ENCODE measurements around the gene PDE7B. TPM values are rescaled to one million over a fixed set of nuclear protein-coding genes. Genes with fewer than 3 reads are reported as not detected.

Gene PDE7B
- total and polyA plus RNA-seq, 10 donors = 0.54 to 4.6 (median 1.5) TPM

DNA sequence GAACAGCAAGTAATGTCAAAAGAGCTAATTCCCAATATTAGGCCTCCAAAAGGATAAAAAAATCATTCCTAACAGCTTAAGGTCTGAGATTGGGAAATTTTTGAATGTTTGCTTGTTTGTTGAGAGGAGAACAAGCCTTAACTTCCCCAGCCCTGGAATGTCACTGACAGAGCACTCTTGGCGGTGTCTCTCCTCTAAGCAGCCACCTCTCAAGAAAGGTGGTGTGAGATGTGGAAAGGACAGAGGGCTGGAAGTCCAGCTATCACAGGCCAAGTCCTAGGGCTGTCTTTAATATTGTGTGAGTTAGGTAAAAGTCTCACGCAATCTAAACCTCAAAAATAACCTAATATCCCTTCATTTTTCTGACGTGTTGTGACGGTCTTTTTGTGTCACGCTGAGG, 297.0 kb downstream of the PDE7B start:
- no peak for DNase-seq
- Histone ChIP-seq H3K9me3 (no peaks in the 10 kb centered on the region), H3K27ac (no peak overlapping the region), H3K4me1 (no peaks in the 10 kb centered on the region), H3K36me3 (no peaks in the 10 kb centered on the region), H3K27me3 (replicated peaks in 1 of 7) (no peaks in the 10 kb centered on the region), H3K4me3 (no peak overlapping the region)
- intact Hi-C loops (cut with DNase I; ENCODE audit: low total_unique reads) = no loop called here
- TF ChIP-seq POLR2A (IDR thresholded peaks at IDR 0.05) (no peak), POLR2AphosphoS5 (IDR thresholded peaks at IDR 0.05) (no peak), CTCF (IDR thresholded peaks at IDR 0.05 in 8 of 11, conservative IDR thresholded peaks at IDR 0.05 in 3 of 11) (no peak)
- WGBS, 5 donors = 95 to 98% (median 95%) methylated on average over 5 of the region's 5 CpGs

DNA sequence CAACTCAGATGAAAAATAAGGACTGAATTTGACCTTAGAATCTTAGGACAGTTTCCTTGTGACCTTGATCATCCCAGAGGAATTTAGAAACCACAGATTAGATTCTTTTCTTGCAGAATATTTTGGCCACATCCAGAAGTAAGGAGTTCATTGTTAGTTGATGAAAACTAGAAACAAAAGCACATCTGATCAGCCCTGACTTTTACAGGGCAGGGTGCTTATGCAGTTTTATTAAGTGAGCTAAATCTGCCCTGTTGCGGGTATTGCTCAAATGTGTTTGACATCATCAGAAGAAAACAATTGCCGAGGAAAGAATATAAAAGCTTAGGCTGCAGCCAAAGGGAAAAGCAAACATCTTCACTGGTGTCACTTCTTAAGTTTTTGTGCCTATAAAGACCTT, 297.8 kb downstream of the PDE7B start:
- Histone ChIP-seq H3K4me3 (no peak overlapping the region), H3K27me3 (replicated peaks in 1 of 7) (no peaks in the 10 kb centered on the region), H3K27ac (no peak overlapping the region), H3K4me1 (no peaks in the 10 kb centered on the region), H3K9me3 (no peaks in the 10 kb centered on the region), H3K36me3 (no peaks in the 10 kb centered on the region)
- WGBS, 5 donors = 90 to 94% (median 91%) methylated on average over 2 of the region's 2 CpGs
- DNase-seq = no peak
- TF ChIP-seq POLR2A (IDR thresholded peaks at IDR 0.05) (no peak), POLR2AphosphoS5 (IDR thresholded peaks at IDR 0.05) (no peak), CTCF (IDR thresholded peaks at IDR 0.05 in 8 of 11, conservative IDR thresholded peaks at IDR 0.05 in 3 of 11) (no peak)
- intact Hi-C loops (cut with DNase I; ENCODE audit: low total_unique reads) = no loop called here

GRCh38 chr6:136150961-136151360, 299.5 kb downstream of the PDE7B start:
- no peaks in the 10 kb centered on the region for H3K36me3 ChIP-seq
- TF ChIP-seq POLR2AphosphoS5 (IDR thresholded peaks at IDR 0.05) (no peak), CTCF (IDR thresholded peaks at IDR 0.05 in 8 of 11, conservative IDR thresholded peaks at IDR 0.05 in 3 of 11) (no peak), POLR2A (IDR thresholded peaks at IDR 0.05) (no peak)
- WGBS, 5 donors = 56 to 83% (median 67%) methylated on average over 1 of the region's 1 CpG
- H3K9me3 ChIP-seq = no peaks in the 10 kb centered on the region
- no peaks in the 10 kb centered on the region for H3K4me1 ChIP-seq
- no peak overlapping the region for H3K4me3 ChIP-seq
- H3K27ac ChIP-seq = no peak overlapping the region
- no peak for DNase-seq
- intact Hi-C loops (cut with DNase I; ENCODE audit: low total_unique reads) = no loop called here
- H3K27me3 ChIP-seq (replicated peaks in 1 of 7) = no peaks in the 10 kb centered on the region

DNA sequence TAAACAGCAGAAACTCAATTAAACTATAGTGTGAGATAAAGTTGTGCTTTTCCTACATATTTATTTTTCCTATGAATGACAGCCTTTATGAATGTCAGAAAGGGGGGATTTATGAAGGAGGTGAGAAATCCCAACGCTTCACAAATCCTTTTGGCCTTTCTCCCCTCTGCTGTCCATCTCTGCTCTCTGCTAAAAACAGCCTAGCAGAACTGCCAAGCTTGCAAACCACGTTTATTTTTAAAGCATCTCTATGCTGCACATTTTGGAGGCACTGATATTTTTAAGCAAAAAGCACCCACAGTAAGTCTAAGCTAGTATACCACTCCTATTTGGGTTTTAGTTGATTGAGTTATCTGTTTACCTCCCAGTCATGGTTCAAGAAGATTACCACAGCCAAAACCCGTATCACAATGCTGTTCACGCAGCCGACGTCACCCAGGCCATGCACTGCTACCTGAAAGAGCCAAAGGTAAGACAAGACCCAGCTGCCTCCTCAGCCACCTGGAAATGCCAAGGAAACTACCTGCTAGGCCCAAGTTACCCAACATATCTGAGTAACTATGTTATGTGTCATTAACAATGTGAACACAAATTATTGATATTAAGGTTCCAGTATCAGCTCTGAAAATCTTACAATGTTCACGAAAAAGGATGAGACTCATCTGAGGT, 302.3 kb downstream of the PDE7B start:
- intact Hi-C loops (cut with DNase I; ENCODE audit: low total_unique reads) = no loop called here
- 87 to 92% (median 90%) methylated on average over 7 of the region's 7 CpGs for WGBS, 5 donors

More for the DNA sequence above, 302.3 kb downstream of the PDE7B start:
- TF ChIP-seq POLR2A (IDR thresholded peaks at IDR 0.05) (no peak), CTCF (IDR thresholded peaks at IDR 0.05 in 8 of 11, conservative IDR thresholded peaks at IDR 0.05 in 3 of 11) (no peak), POLR2AphosphoS5 (IDR thresholded peaks at IDR 0.05) (no peak)
- Histone ChIP-seq H3K27me3 (replicated peaks in 1 of 7) (no peaks in the 10 kb centered on the region), H3K4me1 (peaks cover 0 to 13% (median 4%) of the 10 kb centered on the region in 6 donors), H3K4me3 (no peak overlapping the region), H3K36me3 (peaks cover 0 to 3% (median 0%) of the 10 kb centered on the region in 6 donors), H3K9me3 (no peaks in the 10 kb centered on the region), H3K27ac (no peak overlapping the region)
- DNase-seq = no peak
